WTC11 (cell line): ENCODE measurements around the gene ATP13A2. TPM values are rescaled to one million over a fixed set of nuclear protein-coding genes. Genes with fewer than 3 reads are reported as not detected.

Source experiments
- ATAC-seq: fragments of 200-7000 bp; cut with Tn5 transposase; 2 replicates; pipeline ENCODE4 v1.10.0; 2021; ENCODE audit warnings: mild to moderate bottlenecking, moderate library complexity
- CTCF ChIA-PET: fragments of 300-600 bp; sonication (Branson Sonifier 250); formaldehyde crosslinking; loops from one replicate; lab custom pipeline; 2021; ENCODE audit warnings: antibody characterized with exemption; lab: Charles Lee
- POLR2A ChIA-PET: fragments of 350-600 bp; sonication (Branson Sonifier 250); formaldehyde crosslinking; loops from one replicate; lab custom pipeline; 2021; ENCODE audit warnings: antibody characterized with exemption; lab: Charles Lee
- DNase-seq: peaks from one replicate; pipeline ENCODE4 v3.0.0; 2021; ENCODE audit warnings: low spot score
- H3K27ac Mint-ChIP-seq: 2 replicates; pipeline ENCODE4 v1.8.0; 2021; ENCODE audit warnings: mixed read lengths
- H3K27me3 Mint-ChIP-seq: 2 replicates; pipeline ENCODE4 v1.8.0; 2021; ENCODE audit warnings: low read depth, mild to moderate bottlenecking, moderate library complexity, mixed read lengths
- H3K36me3 Mint-ChIP-seq: 2 replicates; pipeline ENCODE4 v1.8.0; 2021; ENCODE audit warnings: mixed read lengths
- H3K4me1 Mint-ChIP-seq: 2 replicates; pipeline ENCODE4 v1.8.0; 2022; ENCODE audit warnings: mixed read lengths
- H3K4me3 Mint-ChIP-seq: 2 replicates; pipeline ENCODE4 v1.8.0; 2021; ENCODE audit warnings: mild to moderate bottlenecking, moderate library complexity, mixed read lengths
- H3K9me3 Mint-ChIP-seq: 2 replicates; pipeline ENCODE4 v1.8.0; 2021; ENCODE audit warnings: mixed read lengths
- CBFB ChIP-seq: sonication (generic); formaldehyde crosslinking; IDR thresholded peaks from 2 replicates; pipeline ENCODE4 v1.8.1; 2022; ENCODE audit warnings: mild to moderate bottlenecking, low read depth, missing genetic modification reagents
- CREM ChIP-seq: sonication (generic); formaldehyde crosslinking; IDR thresholded peaks from 2 replicates; pipeline ENCODE4 v1.8.1; 2022; ENCODE audit warnings: mild to moderate bottlenecking, missing genetic modification reagents, moderate library complexity
- GTF2I ChIP-seq: fragments of 250-450 bp; sonication (Bioruptor Pico); conservative IDR thresholded peaks from 2 replicates; pipeline ENCODE4 v1.4.0; 2021; ENCODE audit warnings: mild to moderate bottlenecking
- JUN ChIP-seq: sonication (generic); formaldehyde crosslinking; IDR thresholded peaks from 2 replicates; pipeline ENCODE4 v1.8.0; 2023; ENCODE audit warnings: mild to moderate bottlenecking, missing genetic modification reagents
- ZNF121 ChIP-seq: sonication (generic); formaldehyde crosslinking; IDR thresholded peaks from 2 replicates; pipeline ENCODE4 v1.8.0; 2023; ENCODE audit warnings: missing genetic modification reagents
- ZNF232 ChIP-seq: sonication (generic); formaldehyde crosslinking; IDR thresholded peaks from 2 replicates; pipeline ENCODE4 v1.8.0; 2022; ENCODE audit warnings: mild to moderate bottlenecking, missing genetic modification reagents
- ZNF416 ChIP-seq: fragments of 250-450 bp; sonication (Bioruptor Pico); IDR thresholded peaks from 2 replicates; pipeline ENCODE4 v1.9.0; 2021; ENCODE audit warnings: mild to moderate bottlenecking, inconsistent platforms
- ZNF423 ChIP-seq: fragments of 250-450 bp; sonication (Bioruptor Pico); IDR thresholded peaks from 2 replicates; pipeline ENCODE4 v2.1.2; 2022; ENCODE audit warnings: mild to moderate bottlenecking, moderate library complexity
- ZNF425 ChIP-seq: fragments of 250-450 bp; sonication (Bioruptor Pico); conservative IDR thresholded peaks from 2 replicates; pipeline ENCODE4 v1.9.0; 2021; ENCODE audit warnings: mild to moderate bottlenecking
- total RNA-seq: library from RNA; stranded (reverse); gene quantifications from 3 replicates; pipeline ENCODE4 v1.2.3, GENCODE V29; 2021
- TF ChIP-seq, protein P1 (sequence below): sonication (generic); formaldehyde crosslinking; IDR thresholded peaks from 2 replicates; pipeline ENCODE4 v1.8.1; 2023; ENCODE audit warnings: mild to moderate bottlenecking, missing genetic modification reagents, moderate library complexity
- TF ChIP-seq, protein P2 (sequence below): sonication (generic); formaldehyde crosslinking; IDR thresholded peaks from 2 replicates; pipeline ENCODE4 v1.8.0; 2022; ENCODE audit warnings: missing genetic modification reagents
- TF ChIP-seq, protein P3 (sequence below): sonication (generic); formaldehyde crosslinking; IDR thresholded peaks from 2 replicates; pipeline ENCODE4 v1.8.1; 2023; ENCODE audit warnings: mild to moderate bottlenecking, moderate library complexity, missing genetic modification reagents

ATP13A2 gene
- total RNA-seq, 1 experiment from 2014 or later, result 95.9 TPM

DNA sequence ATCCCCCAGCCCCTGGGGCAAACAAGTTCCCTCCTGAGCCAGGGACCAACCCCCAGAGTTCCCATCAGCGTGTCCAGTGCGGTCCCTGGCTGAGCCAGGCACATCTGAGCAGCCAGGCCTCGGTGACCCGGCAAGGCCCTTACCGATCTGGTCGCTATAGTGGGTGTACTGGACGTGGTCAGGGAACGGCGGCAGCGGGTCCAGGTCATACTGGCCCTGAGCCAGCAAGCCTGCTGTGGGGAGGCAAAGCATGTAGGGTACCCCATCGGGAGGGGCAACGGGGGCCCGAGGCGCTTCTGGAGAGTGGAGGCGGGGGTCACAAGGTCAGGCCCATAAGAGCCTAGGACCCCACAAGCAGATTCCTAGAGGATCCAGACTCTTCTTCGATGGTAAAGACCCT is 34.8 kb downstream of the ATP13A2 start:
- no peaks in the 10 kb centered on the region; the same call in 1 of the 2 replicates for H3K27me3 Mint-ChIP-seq
- peaks cover 39% of the 10 kb centered on the region for H3K4me1 Mint-ChIP-seq
- H3K36me3 Mint-ChIP-seq, result peaks cover 6% of the 10 kb centered on the region; the same call in 1 of the 2 replicates
- ATAC-seq, result no peak
- DNase-seq, result no peak
- ChIA-PET CTCF (interaction anchor here (0.9 to 3.0 kb wide), 3 partner anchors 10 to 17 kb away, joined by 3 to 30 read pairs (median 20); no protein-coding TSS in a partner anchor), POLR2A (no interaction called here)
- H3K9me3 Mint-ChIP-seq, result no peaks in the 10 kb centered on the region
- no peak for TF ChIP-seq ZNF423 (CRISPR knock-in tag)
- TF ChIP-seq, protein P1, sequence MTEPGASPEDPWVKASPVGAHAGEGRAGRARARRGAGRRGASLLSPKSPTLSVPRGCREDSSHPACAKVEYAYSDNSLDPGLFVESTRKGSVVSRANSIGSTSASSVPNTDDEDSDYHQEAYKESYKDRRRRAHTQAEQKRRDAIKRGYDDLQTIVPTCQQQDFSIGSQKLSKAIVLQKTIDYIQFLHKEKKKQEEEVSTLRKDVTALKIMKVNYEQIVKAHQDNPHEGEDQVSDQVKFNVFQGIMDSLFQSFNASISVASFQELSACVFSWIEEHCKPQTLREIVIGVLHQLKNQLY (CRISPR knock-in tag), result no peak
- no peak overlapping the region for H3K4me3 Mint-ChIP-seq
- H3K27ac Mint-ChIP-seq, result peak overlapping the region; percentile 45; the same call in 1 of the 2 replicates

- peak overlapping the region; percentile 75 for H3K27ac Mint-ChIP-seq
- H3K4me3 Mint-ChIP-seq, result no peak overlapping the region
- POLR2A ChIA-PET, result no interaction called here
Measured at GRCh38 chr1:16975838-16976237, 35.9 kb downstream of the ATP13A2 start.

DNA sequence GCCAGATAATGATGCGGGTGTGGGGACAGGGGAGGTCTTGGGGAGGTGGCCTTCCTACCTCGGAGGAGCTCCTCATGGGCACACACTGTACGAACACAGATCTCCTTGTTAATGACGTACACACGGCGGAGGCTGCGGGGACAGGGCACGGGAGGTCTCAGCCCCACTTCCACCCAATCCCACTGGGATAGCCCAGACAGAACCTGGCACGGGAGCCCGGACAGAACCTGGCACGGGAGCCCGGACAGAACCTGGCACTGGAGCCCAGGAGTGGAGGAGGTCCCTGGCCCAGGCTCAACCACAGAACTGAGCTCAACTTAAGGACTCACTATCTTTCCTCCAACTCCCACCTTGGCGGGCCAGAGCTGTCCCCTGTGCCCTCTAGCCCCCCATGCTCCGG is 36.5 kb downstream of the ATP13A2 start:
- no peaks in the 10 kb centered on the region for H3K27me3 Mint-ChIP-seq
- H3K4me1 Mint-ChIP-seq, result peaks cover 37% of the 10 kb centered on the region
- ATAC-seq (no peak), DNase-seq (no peak)
- peak overlapping the region; percentile 75 for H3K27ac Mint-ChIP-seq
- POLR2A ChIA-PET, result no interaction called here
- H3K36me3 Mint-ChIP-seq, result peaks cover 6% of the 10 kb centered on the region; the same call in 1 of the 2 replicates
- TF ChIP-seq CBFB (CRISPR knock-in tag), result no peak
- TF ChIP-seq, protein P2, sequence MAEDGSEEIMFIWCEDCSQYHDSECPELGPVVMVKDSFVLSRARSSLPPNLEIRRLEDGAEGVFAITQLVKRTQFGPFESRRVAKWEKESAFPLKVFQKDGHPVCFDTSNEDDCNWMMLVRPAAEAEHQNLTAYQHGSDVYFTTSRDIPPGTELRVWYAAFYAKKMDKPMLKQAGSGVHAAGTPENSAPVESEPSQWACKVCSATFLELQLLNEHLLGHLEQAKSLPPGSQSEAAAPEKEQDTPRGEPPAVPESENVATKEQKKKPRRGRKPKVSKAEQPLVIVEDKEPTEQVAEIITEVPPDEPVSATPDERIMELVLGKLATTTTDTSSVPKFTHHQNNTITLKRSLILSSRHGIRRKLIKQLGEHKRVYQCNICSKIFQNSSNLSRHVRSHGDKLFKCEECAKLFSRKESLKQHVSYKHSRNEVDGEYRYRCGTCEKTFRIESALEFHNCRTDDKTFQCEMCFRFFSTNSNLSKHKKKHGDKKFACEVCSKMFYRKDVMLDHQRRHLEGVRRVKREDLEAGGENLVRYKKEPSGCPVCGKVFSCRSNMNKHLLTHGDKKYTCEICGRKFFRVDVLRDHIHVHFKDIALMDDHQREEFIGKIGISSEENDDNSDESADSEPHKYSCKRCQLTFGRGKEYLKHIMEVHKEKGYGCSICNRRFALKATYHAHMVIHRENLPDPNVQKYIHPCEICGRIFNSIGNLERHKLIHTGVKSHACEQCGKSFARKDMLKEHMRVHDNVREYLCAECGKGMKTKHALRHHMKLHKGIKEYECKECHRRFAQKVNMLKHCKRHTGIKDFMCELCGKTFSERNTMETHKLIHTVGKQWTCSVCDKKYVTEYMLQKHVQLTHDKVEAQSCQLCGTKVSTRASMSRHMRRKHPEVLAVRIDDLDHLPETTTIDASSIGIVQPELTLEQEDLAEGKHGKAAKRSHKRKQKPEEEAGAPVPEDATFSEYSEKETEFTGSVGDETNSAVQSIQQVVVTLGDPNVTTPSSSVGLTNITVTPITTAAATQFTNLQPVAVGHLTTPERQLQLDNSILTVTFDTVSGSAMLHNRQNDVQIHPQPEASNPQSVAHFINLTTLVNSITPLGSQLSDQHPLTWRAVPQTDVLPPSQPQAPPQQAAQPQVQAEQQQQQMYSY (CRISPR knock-in tag), result 0 out of 2 replicates have a peak, but pooled peaks have one; percentile 35
- CTCF ChIA-PET, result interaction anchor here (1.1 to 2.4 kb wide), 3 partner anchors 12 to 23 kb away, joined by 3 to 20 read pairs (median 3); no protein-coding TSS in a partner anchor
- H3K9me3 Mint-ChIP-seq, result no peaks in the 10 kb centered on the region
- no peak overlapping the region for H3K4me3 Mint-ChIP-seq

More at GRCh38 chr1:16975838-16976237, 35.9 kb downstream of the ATP13A2 start:
- CTCF ChIA-PET, result interaction anchor here (0.9 to 2.4 kb wide), 2 partner anchors 11 to 15 kb away, joined by 3 to 20 read pairs; no protein-coding TSS in a partner anchor
- Mint-ChIP-seq H3K9me3 (no peaks in the 10 kb centered on the region), H3K36me3 (peaks cover 6% of the 10 kb centered on the region; the same call in 1 of the 2 replicates), H3K4me1 (peaks cover 38% of the 10 kb centered on the region)
- no peak for DNase-seq
- TF ChIP-seq JUN (CRISPR knock-in tag), result no peak
- TF ChIP-seq CREM (CRISPR knock-in tag), result no peak
- no peak for TF ChIP-seq ZNF416
- no peak for TF ChIP-seq ZNF232 (CRISPR knock-in tag)
- TF ChIP-seq, protein P3, sequence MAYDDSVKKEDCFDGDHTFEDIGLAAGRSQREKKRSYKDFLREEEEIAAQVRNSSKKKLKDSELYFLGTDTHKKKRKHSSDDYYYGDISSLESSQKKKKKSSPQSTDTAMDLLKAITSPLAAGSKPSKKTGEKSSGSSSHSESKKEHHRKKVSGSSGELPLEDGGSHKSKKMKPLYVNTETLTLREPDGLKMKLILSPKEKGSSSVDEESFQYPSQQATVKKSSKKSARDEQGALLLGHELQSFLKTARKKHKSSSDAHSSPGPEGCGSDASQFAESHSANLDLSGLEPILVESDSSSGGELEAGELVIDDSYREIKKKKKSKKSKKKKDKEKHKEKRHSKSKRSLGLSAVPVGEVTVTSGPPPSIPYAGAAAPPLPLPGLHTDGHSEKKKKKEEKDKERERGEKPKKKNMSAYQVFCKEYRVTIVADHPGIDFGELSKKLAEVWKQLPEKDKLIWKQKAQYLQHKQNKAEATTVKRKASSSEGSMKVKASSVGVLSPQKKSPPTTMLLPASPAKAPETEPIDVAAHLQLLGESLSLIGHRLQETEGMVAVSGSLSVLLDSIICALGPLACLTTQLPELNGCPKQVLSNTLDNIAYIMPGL, result no peak
- TF ChIP-seq, all 79 proteins: peak for 0
- no peak for ATAC-seq
- H3K27me3 Mint-ChIP-seq, result no peaks in the 10 kb centered on the region

- H3K4me3 Mint-ChIP-seq, result no peak overlapping the region
- no peak for TF ChIP-seq ZNF121 (CRISPR knock-in tag)
- 0 out of 2 replicates have a peak, but pooled peaks have one; percentile 13 for TF ChIP-seq GTF2I (CRISPR knock-in tag)
- no peak for TF ChIP-seq ZNF425 (CRISPR knock-in tag)
- ATAC-seq, result no peak
- CTCF ChIA-PET, result interaction anchor here (1.9 to 3.7 kb wide), 2 partner anchors 13 kb away, joined by 6 to 20 read pairs; no protein-coding TSS in a partner anchor
- DNase-seq, result no peak
- no peaks in the 10 kb centered on the region for H3K27me3 Mint-ChIP-seq
- H3K27ac Mint-ChIP-seq, result peak overlapping the region; percentile 70; the same call in 1 of the 2 replicates
- POLR2A ChIA-PET, result interaction anchor here (1.1 kb wide), 1 partner anchor 40 kb away, joined by 3 read pairs; no protein-coding TSS in a partner anchor
- peaks cover 6% of the 10 kb centered on the region; the same call in 1 of the 2 replicates for H3K36me3 Mint-ChIP-seq
- peaks cover 28% of the 10 kb centered on the region for H3K4me1 Mint-ChIP-seq
- H3K9me3 Mint-ChIP-seq, result no peaks in the 10 kb centered on the region
Measured at GRCh38 chr1:16973215-16973614, 38.5 kb downstream of the ATP13A2 start.
